Neural progenitor cell (in vitro differentiated cells): ENCODE data around the gene UNK. TPM values are rescaled to one million over a fixed set of nuclear protein-coding genes. Genes with fewer than 3 reads are reported as not detected.
A peak's percentile ranks its signal among the peaks of the same experiment; 100 is the strongest.

Experiments used
- DNase-seq: peaks from one replicate; pipeline ENCODE4 v3.0.0-alpha.2; 2016; ENCODE audit warnings: low spot score
- H2AFZ ChIP-seq: fragments of 200-600 bp; sonication (generic); replicated peaks from 2 replicates; pipeline ENCODE4 v1.6.1; 2016; ENCODE audit warnings: antibody characterized with exemption
- H3F3A ChIP-seq: fragments of 200-600 bp; sonication (generic); 2 replicates; pipeline ENCODE4 v1.6.1; 2016; ENCODE audit warnings: antibody characterized with exemption, low read depth
- H3K27ac ChIP-seq: fragments of 200-600 bp; sonication (generic); 2 replicates; pipeline ENCODE4 v1.5.1; 2016; ENCODE audit warnings: mild to moderate bottlenecking
- H3K27me3 ChIP-seq: fragments of 200-600 bp; sonication (generic); 2 replicates; pipeline ENCODE4 v1.6.1; 2016; ENCODE audit warnings: mild to moderate bottlenecking, moderate library complexity
- H3K36me3 ChIP-seq: fragments of 200-600 bp; sonication (generic); 2 replicates; pipeline ENCODE4 v1.5.1; 2016
- H3K4me1 ChIP-seq: fragments of 200-600 bp; sonication (generic); 2 replicates; pipeline ENCODE4 v1.6.1; 2016; ENCODE audit warnings: mixed run types
- H3K4me2 ChIP-seq: fragments of 200-600 bp; sonication (generic); 2 replicates; pipeline ENCODE4 v1.6.1; 2016
- H3K4me3 ChIP-seq: fragments of 200-600 bp; sonication (generic); 2 replicates; pipeline ENCODE4 v1.5.1; 2016
- H3K79me2 ChIP-seq: fragments of 200-600 bp; sonication (generic); 2 replicates; pipeline ENCODE4 v1.6.1; 2016; ENCODE audit warnings: low read depth
- H3K9ac ChIP-seq: fragments of 200-600 bp; sonication (generic); 2 replicates; pipeline ENCODE4 v1.6.1; 2016
- H3K9me3 ChIP-seq: fragments of 200-600 bp; sonication (generic); 2 replicates; pipeline ENCODE4 v1.5.1; 2016; ENCODE audit warnings: low read depth
- H4K20me1 ChIP-seq: fragments of 200-600 bp; sonication (generic); 2 replicates; pipeline ENCODE4 v1.6.1; 2016; ENCODE audit warnings: low read depth
- H3K27ac Mint-ChIP-seq: 3 replicates; pipeline ENCODE4 v1.8.0; 2021; ENCODE audit warnings: mixed read lengths
- H3K27me3 Mint-ChIP-seq: 2 replicates; pipeline ENCODE4 v1.8.0; 2022; ENCODE audit warnings: low read depth, mild to moderate bottlenecking, inconsistent platforms, moderate library complexity, mixed read lengths; ENCODE audit not compliant: insufficient read depth
- H3K36me3 Mint-ChIP-seq: 3 replicates; pipeline ENCODE4 v1.8.0; 2021; ENCODE audit warnings: mixed read lengths
- H3K4me1 Mint-ChIP-seq: 3 replicates; pipeline ENCODE4 v1.8.0; 2021; ENCODE audit warnings: mixed read lengths
- H3K4me3 Mint-ChIP-seq: 3 replicates; pipeline ENCODE4 v1.8.0; 2021; ENCODE audit warnings: mild to moderate bottlenecking, moderate library complexity, mixed read lengths
- H3K9me3 Mint-ChIP-seq: 3 replicates; pipeline ENCODE4 v1.8.0; 2020; ENCODE audit warnings: mixed read lengths
- EZH2 ChIP-seq: fragments of 200-600 bp; sonication (generic); IDR thresholded peaks from 2 replicates; pipeline ENCODE4 v1.6.1; 2017; ENCODE audit warnings: antibody characterized with exemption, mild to moderate bottlenecking, moderate library complexity
- EZH2phosphoT487 ChIP-seq: fragments of 200-600 bp; sonication (generic); IDR thresholded peaks from 2 replicates; pipeline ENCODE4 v1.6.1; 2017; ENCODE audit warnings: antibody characterized with exemption
- total RNA-seq: library from RNA; depleted of rRNA; stranded (reverse); fragments of >200 nt; gene quantifications from 2 replicates; pipeline ENCODE4 v1.2.3, GENCODE V29; 2015; ENCODE audit warnings: low replicate concordance
- TF ChIP-seq, protein P1 (sequence below): fragments of 200-600 bp; sonication (generic); IDR thresholded peaks from 2 replicates; pipeline ENCODE4 v1.5.1; 2017; ENCODE audit warnings: antibody characterized with exemption, mild to moderate bottlenecking

The UNK gene
- total RNA-seq, 1 donor from 2014 or later: 38.5 TPM

DNA sequence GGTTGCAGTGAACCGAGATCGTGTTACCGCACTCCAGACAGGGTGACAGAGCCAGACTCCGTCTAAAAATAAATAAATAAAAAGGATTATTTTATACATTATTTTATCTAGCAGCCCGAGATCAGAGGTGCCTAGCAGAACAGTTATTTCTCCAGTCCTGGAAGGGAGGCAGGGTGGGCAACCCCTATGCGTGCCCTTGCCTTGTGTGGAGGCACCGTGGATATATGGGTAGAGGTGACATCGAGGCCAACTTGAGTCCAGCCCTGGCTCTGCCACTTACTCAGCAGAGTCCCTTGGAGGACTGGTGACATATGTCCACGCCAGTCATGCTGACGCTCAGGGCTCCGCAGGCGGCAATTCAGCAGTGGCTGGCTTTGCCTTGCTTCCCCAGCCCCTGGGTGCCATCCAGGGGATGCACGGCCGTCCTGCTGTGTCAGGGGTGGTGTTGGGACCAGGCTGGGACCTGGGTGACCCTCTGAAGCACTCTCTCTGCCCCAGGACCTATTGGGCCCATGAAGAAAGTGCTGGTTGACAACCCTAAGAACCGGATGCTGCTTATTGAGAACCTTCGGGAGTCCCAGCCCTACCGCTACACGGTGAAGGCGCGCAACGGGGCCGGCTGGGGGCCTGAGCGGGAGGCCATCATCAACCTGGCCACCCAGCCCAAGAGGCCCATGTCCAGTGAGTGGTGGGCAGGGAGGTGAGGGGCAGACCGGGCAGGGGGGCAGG lies 32.8 kb upstream of the UNK start:
- Histone ChIP-seq H3K79me2 (no peaks in the 10 kb centered on the region), H3K4me1 (peaks cover 9% of the 10 kb centered on the region), H3K9me3 (no peaks in the 10 kb centered on the region), H3K27ac (no peak overlapping the region), H4K20me1 (no peaks in the 10 kb centered on the region), H3K4me3 (no peak overlapping the region), H3K4me2 (no peak overlapping the region), H3F3A (peaks cover 30% of the 10 kb centered on the region), H3K36me3 (no peaks in the 10 kb centered on the region), H2AFZ (no peak overlapping the region), H3K27me3 (peaks cover 6% of the 10 kb centered on the region), H3K9ac (no peak overlapping the region)
- H3K27ac Mint-ChIP-seq: no peak overlapping the region
- no peaks in the 10 kb centered on the region for H3K9me3 Mint-ChIP-seq
- H3K27me3 Mint-ChIP-seq: peaks cover 13% of the 10 kb centered on the region
- H3K36me3 Mint-ChIP-seq: no peaks in the 10 kb centered on the region
- H3K4me3 Mint-ChIP-seq: no peak overlapping the region
- DNase-seq: no peak
- peaks cover 12% of the 10 kb centered on the region for H3K4me1 Mint-ChIP-seq
- TF ChIP-seq, protein P1, sequence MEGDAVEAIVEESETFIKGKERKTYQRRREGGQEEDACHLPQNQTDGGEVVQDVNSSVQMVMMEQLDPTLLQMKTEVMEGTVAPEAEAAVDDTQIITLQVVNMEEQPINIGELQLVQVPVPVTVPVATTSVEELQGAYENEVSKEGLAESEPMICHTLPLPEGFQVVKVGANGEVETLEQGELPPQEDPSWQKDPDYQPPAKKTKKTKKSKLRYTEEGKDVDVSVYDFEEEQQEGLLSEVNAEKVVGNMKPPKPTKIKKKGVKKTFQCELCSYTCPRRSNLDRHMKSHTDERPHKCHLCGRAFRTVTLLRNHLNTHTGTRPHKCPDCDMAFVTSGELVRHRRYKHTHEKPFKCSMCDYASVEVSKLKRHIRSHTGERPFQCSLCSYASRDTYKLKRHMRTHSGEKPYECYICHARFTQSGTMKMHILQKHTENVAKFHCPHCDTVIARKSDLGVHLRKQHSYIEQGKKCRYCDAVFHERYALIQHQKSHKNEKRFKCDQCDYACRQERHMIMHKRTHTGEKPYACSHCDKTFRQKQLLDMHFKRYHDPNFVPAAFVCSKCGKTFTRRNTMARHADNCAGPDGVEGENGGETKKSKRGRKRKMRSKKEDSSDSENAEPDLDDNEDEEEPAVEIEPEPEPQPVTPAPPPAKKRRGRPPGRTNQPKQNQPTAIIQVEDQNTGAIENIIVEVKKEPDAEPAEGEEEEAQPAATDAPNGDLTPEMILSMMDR: no peak
- no peak for TF ChIP-seq EZH2phosphoT487
- TF ChIP-seq EZH2: no peak

- Histone ChIP-seq H3K4me2 (no peak overlapping the region), H3K27me3 (peaks cover 6% of the 10 kb centered on the region), H3K4me3 (no peak overlapping the region), H3K4me1 (peaks cover 9% of the 10 kb centered on the region), H2AFZ (no peak overlapping the region), H3K79me2 (no peaks in the 10 kb centered on the region), H4K20me1 (no peaks in the 10 kb centered on the region), H3K36me3 (no peaks in the 10 kb centered on the region), H3F3A (peaks cover 29% of the 10 kb centered on the region), H3K27ac (no peak overlapping the region), H3K9ac (no peak overlapping the region), H3K9me3 (no peaks in the 10 kb centered on the region)
- H3K27ac Mint-ChIP-seq: peak overlapping the region; percentile 37
- H3K4me1 Mint-ChIP-seq: peaks cover 12% of the 10 kb centered on the region
- no peaks in the 10 kb centered on the region for H3K9me3 Mint-ChIP-seq
- TF ChIP-seq, protein P1: no peak
- no peak for TF ChIP-seq EZH2phosphoT487
- no peak for TF ChIP-seq EZH2
- no peak for DNase-seq
- peaks cover 13% of the 10 kb centered on the region for H3K27me3 Mint-ChIP-seq
- peak overlapping the region; percentile 70 for H3K4me3 Mint-ChIP-seq
- no peaks in the 10 kb centered on the region for H3K36me3 Mint-ChIP-seq
These were observed 32.2 kb upstream of the UNK start for GRCh38 chr17:75752405-75752709.

DNA sequence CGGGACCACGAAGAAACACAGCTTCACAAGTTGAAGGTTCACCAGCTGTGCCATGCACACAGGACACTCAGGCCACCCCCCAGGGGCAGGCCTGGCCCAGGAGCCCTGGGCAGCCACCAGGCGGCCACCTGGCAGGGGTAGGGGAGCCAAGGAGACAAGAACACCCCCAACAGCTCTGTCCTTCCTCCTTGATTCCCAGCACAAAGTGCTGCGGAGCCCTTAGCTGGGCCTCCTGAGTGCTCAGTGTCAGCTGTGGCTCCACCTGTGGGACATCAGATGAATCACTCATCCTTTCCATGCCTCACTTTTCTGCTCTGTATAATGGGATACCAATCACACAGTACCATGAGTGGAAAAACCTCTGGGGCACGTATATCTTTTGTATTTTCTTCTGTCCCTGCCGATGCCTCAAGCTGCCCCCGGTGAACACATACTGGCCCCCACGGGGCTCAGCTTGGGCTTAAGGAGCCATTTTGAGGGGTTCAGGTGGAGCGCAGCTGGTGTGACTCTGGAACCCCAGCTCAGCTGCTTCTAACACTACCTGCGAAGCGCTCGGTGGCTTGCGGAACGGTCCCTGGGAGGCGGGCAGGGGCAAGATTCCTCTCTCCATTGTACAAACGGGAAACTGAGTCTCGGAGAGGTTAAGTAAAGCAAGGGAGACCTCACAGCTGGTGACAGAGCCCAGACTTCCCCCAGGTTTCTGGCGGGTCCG lies 31.6 kb upstream of the UNK start:
- Mint-ChIP-seq H3K4me3 (peak overlapping the region; percentile 15), H3K36me3 (no peaks in the 10 kb centered on the region), H3K9me3 (no peaks in the 10 kb centered on the region), H3K27ac (no peak overlapping the region), H3K4me1 (peaks cover 12% of the 10 kb centered on the region), H3K27me3 (peaks cover 10% of the 10 kb centered on the region)
- Histone ChIP-seq H3K9ac (no peak overlapping the region), H3K79me2 (no peaks in the 10 kb centered on the region), H3K4me2 (peak overlapping the region; percentile 80), H3K27me3 (peaks cover 6% of the 10 kb centered on the region), H3K36me3 (no peaks in the 10 kb centered on the region), H3K4me1 (peaks cover 9% of the 10 kb centered on the region), H3K27ac (no peak overlapping the region), H3K4me3 (peak overlapping the region; percentile 46), H4K20me1 (no peaks in the 10 kb centered on the region), H3K9me3 (no peaks in the 10 kb centered on the region), H2AFZ (peak overlapping the region; percentile 98), H3F3A (peaks cover 26% of the 10 kb centered on the region)
- DNase-seq: no peak
- no peak for TF ChIP-seq EZH2
- TF ChIP-seq, protein P1: peak; percentile 10
